ENCODE measurements around the gene FBXL17. TPM values are rescaled to one million over a fixed set of nuclear protein-coding genes. Genes with fewer than 3 reads are reported as not detected.

Gene FBXL17
- total RNA-seq, 1 donor from 2014 or later = 17.6 TPM

DNA sequence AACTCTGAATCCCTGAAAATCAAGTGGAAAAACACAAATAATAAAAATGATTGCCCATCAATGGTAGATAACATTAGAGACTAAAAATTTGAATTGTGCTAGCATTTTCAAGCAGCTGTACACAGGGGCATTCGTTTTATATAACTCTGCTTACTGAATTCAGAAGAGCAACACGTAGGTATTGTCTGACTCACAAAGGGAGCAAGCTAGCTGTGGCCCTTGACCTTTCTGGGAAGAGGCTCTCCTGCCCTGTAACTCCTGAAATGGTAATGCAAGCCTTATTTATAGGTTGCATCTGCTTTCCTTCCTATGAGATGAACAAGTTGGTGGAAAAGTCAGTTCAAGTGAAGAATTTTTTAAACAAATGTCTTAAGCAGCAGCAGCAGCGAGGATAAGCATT lies 492.5 kb downstream of the FBXL17 start:
- Mint-ChIP-seq H3K27me3 (ENCODE audit: unreplicated experiment) (no peaks in the 10 kb centered on the region), H3K36me3 (ENCODE audit: unreplicated experiment) (no peaks in the 10 kb centered on the region), H3K4me3 (ENCODE audit: unreplicated experiment) (no peak overlapping the region), H3K27ac (ENCODE audit: unreplicated experiment) (no peak overlapping the region), H3K4me1 (ENCODE audit: unreplicated experiment) (no peaks in the 10 kb centered on the region), H3K9me3 (ENCODE audit: unreplicated experiment) (no peaks in the 10 kb centered on the region)
- DNase-seq (ENCODE audit: extremely low spot score, unreplicated experiment) = no peak
- TF ChIP-seq, protein P1, sequence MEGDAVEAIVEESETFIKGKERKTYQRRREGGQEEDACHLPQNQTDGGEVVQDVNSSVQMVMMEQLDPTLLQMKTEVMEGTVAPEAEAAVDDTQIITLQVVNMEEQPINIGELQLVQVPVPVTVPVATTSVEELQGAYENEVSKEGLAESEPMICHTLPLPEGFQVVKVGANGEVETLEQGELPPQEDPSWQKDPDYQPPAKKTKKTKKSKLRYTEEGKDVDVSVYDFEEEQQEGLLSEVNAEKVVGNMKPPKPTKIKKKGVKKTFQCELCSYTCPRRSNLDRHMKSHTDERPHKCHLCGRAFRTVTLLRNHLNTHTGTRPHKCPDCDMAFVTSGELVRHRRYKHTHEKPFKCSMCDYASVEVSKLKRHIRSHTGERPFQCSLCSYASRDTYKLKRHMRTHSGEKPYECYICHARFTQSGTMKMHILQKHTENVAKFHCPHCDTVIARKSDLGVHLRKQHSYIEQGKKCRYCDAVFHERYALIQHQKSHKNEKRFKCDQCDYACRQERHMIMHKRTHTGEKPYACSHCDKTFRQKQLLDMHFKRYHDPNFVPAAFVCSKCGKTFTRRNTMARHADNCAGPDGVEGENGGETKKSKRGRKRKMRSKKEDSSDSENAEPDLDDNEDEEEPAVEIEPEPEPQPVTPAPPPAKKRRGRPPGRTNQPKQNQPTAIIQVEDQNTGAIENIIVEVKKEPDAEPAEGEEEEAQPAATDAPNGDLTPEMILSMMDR (IDR thresholded peaks at IDR 0.05) = no peak

DNA sequence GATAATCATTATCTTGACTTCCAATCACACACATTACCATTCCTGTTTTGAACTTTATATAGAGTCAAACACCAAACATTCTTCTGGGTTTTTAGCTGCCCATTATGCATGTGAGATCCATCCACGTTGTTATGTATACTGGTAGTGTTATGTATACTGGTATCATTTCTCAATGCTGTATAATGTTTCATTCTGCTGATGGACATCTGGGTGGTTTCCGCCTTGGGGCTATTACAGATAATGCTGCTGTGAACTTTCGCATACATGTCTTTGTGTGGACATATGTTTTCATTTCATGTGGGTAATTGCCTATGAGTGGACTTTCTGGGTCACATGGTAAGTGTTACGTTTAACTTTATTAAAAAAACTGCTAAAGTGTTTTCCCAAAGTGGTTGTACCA lies 493.4 kb downstream of the FBXL17 start:
- Mint-ChIP-seq H3K27me3 (ENCODE audit: unreplicated experiment) (no peaks in the 10 kb centered on the region), H3K4me1 (ENCODE audit: unreplicated experiment) (no peaks in the 10 kb centered on the region), H3K4me3 (ENCODE audit: unreplicated experiment) (no peak overlapping the region), H3K36me3 (ENCODE audit: unreplicated experiment) (no peaks in the 10 kb centered on the region), H3K9me3 (ENCODE audit: unreplicated experiment) (no peaks in the 10 kb centered on the region), H3K27ac (ENCODE audit: unreplicated experiment) (no peak overlapping the region)
- DNase-seq (ENCODE audit: extremely low spot score, unreplicated experiment) = no peak
- TF ChIP-seq, protein P1 (IDR thresholded peaks at IDR 0.05) = no peak

DNA sequence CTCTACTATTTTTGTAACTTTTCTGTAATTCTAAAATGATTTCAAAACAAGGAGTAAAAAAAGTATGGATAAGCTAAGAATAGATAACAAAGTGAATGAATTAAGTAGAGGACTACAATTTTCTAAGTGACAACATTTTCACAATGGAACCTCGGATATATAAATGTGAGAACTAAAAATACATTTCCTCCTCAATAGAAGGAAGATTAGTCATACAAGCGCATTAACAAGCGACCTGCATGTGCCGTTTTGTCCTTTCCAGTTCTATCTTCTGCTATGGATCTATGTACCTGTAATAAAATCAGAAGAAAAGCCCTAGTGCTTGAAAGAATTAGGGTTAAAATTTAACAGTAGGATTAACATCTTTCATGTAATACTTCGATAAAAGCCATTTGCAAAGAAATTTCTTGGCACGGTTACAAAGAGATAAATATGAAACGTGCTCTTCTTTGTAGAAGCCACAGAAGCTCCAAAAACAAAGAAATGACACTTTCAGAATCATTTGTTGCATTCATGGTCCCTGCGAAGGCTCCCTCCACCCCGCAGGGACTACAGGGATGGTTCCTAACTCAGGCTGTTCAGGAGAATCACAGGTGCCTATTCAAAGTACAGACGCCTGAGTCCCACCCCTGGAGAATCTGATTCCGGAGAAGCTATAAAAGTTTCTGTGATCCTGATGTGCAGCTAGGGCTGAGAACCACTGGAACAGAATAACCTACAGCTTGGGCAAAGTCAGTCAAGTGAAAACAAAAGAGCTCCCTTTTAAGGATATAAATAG lies 494.5 kb downstream of the FBXL17 start:
- H3K27me3 Mint-ChIP-seq (ENCODE audit: unreplicated experiment) = no peaks in the 10 kb centered on the region
- no peak for DNase-seq (ENCODE audit: extremely low spot score, unreplicated experiment)
- H3K4me1 Mint-ChIP-seq (ENCODE audit: unreplicated experiment) = peaks cover 2% of the 10 kb centered on the region
- TF ChIP-seq, protein P1 (IDR thresholded peaks at IDR 0.05) = no peak
- H3K9me3 Mint-ChIP-seq (ENCODE audit: unreplicated experiment) = no peaks in the 10 kb centered on the region
- no peak overlapping the region for H3K27ac Mint-ChIP-seq (ENCODE audit: unreplicated experiment)
- no peaks in the 10 kb centered on the region for H3K36me3 Mint-ChIP-seq (ENCODE audit: unreplicated experiment)
- no peak overlapping the region for H3K4me3 Mint-ChIP-seq (ENCODE audit: unreplicated experiment)

DNA sequence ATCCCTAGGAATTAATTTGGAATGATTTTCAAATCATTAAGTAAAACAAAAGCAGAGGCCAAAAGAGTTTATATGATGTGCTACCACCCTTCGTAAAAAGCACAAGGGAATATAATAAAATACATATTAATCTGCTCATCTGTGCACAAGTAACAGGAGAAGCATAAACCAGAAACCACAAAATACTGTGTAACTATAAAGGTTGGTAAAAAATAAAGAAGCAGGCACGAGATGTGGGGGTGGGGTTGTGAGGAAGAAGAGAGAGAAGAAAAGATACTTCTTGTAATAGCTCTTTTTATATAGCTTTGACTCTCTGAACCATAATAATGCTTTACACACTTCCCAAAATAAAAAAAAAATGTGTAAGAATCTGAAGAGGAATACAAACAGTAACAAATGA lies 496.3 kb downstream of the FBXL17 start:
- DNase-seq (ENCODE audit: extremely low spot score, unreplicated experiment) = no peak
- H3K9me3 Mint-ChIP-seq (ENCODE audit: unreplicated experiment) = no peaks in the 10 kb centered on the region
- H3K4me1 Mint-ChIP-seq (ENCODE audit: unreplicated experiment) = peaks cover 5% of the 10 kb centered on the region
- TF ChIP-seq, protein P1 (IDR thresholded peaks at IDR 0.05) = no peak
- no peaks in the 10 kb centered on the region for H3K27me3 Mint-ChIP-seq (ENCODE audit: unreplicated experiment)
- H3K4me3 Mint-ChIP-seq (ENCODE audit: unreplicated experiment) = no peak overlapping the region
- no peak overlapping the region for H3K27ac Mint-ChIP-seq (ENCODE audit: unreplicated experiment)
- no peaks in the 10 kb centered on the region for H3K36me3 Mint-ChIP-seq (ENCODE audit: unreplicated experiment)

DNA sequence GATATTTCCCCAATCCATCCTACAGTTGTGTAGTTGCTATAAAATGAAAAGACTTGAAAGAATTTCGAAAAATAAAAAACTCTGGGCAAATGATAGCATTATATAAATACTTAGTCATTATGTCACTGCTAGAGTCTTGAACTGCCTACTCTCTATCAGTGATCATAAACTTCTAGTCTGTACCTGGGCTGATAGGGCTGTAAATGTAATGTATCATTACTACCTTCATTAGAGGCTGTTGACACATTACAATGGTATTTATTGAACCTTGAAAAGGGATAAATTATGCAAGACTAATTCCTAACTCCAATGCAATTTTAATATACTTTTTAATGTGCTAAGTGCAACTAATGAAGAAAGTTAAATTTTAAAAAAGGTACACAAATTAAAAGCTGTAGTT lies 497.0 kb downstream of the FBXL17 start:
- peaks cover 5% of the 10 kb centered on the region for H3K4me1 Mint-ChIP-seq (ENCODE audit: unreplicated experiment)
- H3K36me3 Mint-ChIP-seq (ENCODE audit: unreplicated experiment) = peaks cover 2% of the 10 kb centered on the region
- no peak overlapping the region for H3K4me3 Mint-ChIP-seq (ENCODE audit: unreplicated experiment)
- H3K27ac Mint-ChIP-seq (ENCODE audit: unreplicated experiment) = no peak overlapping the region
- no peaks in the 10 kb centered on the region for H3K27me3 Mint-ChIP-seq (ENCODE audit: unreplicated experiment)
- no peaks in the 10 kb centered on the region for H3K9me3 Mint-ChIP-seq (ENCODE audit: unreplicated experiment)
- no peak for DNase-seq (ENCODE audit: extremely low spot score, unreplicated experiment)
- TF ChIP-seq, protein P1 (IDR thresholded peaks at IDR 0.05) = no peak

Measured in osteocyte (in vitro differentiated cells).